ENCODE measurements around the gene DDIT4. TPM values are rescaled to one million over a fixed set of nuclear protein-coding genes. Genes with fewer than 3 reads are reported as not detected.

The DDIT4 gene
- total and polyA plus RNA-seq, 2 of the 4 experiments (the other 2 are of a cell fraction) = 59.6 to 108 TPM

- H3K4me3 ChIP-seq (ENCODE audit: insufficient read depth, low read depth, low read length) = no peak overlapping the region
- dilution Hi-C loops (cut with HindIII; ENCODE audit: low sequenced_read_pairs, unreplicated experiment) (no loop called here), in situ Hi-C loops (cut with MboI; ENCODE audit: low sequenced_read_pairs) (no loop called here), intact Hi-C loops (cut with micrococcal nuclease) (no loop called here)
- TF ChIP-seq RCOR1 (IDR thresholded peaks at IDR 0.05; ENCODE audit: insufficient replicate concordance, low read length) (no peak), CEBPB (IDR thresholded peaks at IDR 0.05; ENCODE audit: low read depth, low read length) (0 out of 2 replicates have a peak, but pooled peaks have one; percentile 6)
- H4K91ac ChIP-seq (ENCODE audit: insufficient read depth, low read depth, low read length) = no peak overlapping the region
- H3K56ac ChIP-seq (ENCODE audit: extremely low read depth, insufficient read depth, low read length) = no peak overlapping the region
- peak overlapping the region; percentile 8; the same call in 1 of the 2 replicates for H2BK20ac ChIP-seq (ENCODE audit: low read depth, low read length)
- H3K9me1 ChIP-seq (ENCODE audit: insufficient read depth, low read length) = peaks cover 3% of the 10 kb centered on the region; the same call in 1 of the 2 replicates
- H2BK120ac ChIP-seq (ENCODE audit: low read depth, low read length) = no peak overlapping the region; the same call in 1 of the 2 replicates
- peak overlapping the region; percentile 75 for H2AK9ac ChIP-seq (replicated peaks; ENCODE audit: low read depth, low read length, poor library complexity)
- no peak overlapping the region for H3K23ac ChIP-seq (ENCODE audit: low read depth, low read length)
- H2AFZ ChIP-seq (replicated peaks; ENCODE audit: low read length, poor library complexity) = no peak overlapping the region
- no peak overlapping the region for H3K14ac ChIP-seq (replicated peaks; ENCODE audit: low read depth, low read length)
- no peak overlapping the region for H2AK5ac ChIP-seq (ENCODE audit: low read depth, low read length)
- POLR2A ChIA-PET (ENCODE audit: unreplicated experiment) = interaction anchor here (0.6 to 1.3 kb wide), 2 partner anchors 19 to 86 kb away, joined by 3 to 4 read pairs; no protein-coding TSS in a partner anchor
- H3K27ac ChIP-seq (ENCODE audit: insufficient read depth, low read length) = no peak overlapping the region
- H4K5ac ChIP-seq (ENCODE audit: low read depth, low read length) = no peak overlapping the region
- CTCF ChIA-PET = interaction anchor here (1.0 to 1.1 kb wide), 2 partner anchors 49 to 59 kb away, joined by 3 read pairs; no protein-coding TSS in a partner anchor
- no peak overlapping the region; the same call in 1 of the 2 replicates for H3K4ac ChIP-seq (ENCODE audit: low read depth, low read length)
- no peak overlapping the region for H2BK5ac ChIP-seq (ENCODE audit: low read depth, low read length, poor library complexity, severe bottlenecking)
- no peak overlapping the region for H2BK15ac ChIP-seq (ENCODE audit: low read depth, low read length)
- ATAC-seq (ENCODE audit: low read depth) = no peak
- peaks cover 10 to 27% of the 10 kb centered on the region in 2 experiments; a peak in 3 of 4 replicates for H3K79me1 ChIP-seq (ENCODE audit: low read depth in 1 of 2, low read length in 2 of 2)
- DNase-seq = peak; percentile 8
- peaks cover 24% of the 10 kb centered on the region for H3K36me3 ChIP-seq (ENCODE audit: control insufficient read depth, insufficient read depth, low read length)
- no peaks in the 10 kb centered on the region for H3K9me3 ChIP-seq (ENCODE audit: control insufficient read depth, insufficient read depth, low read length)
- no peak overlapping the region for H3K9ac ChIP-seq (ENCODE audit: low read depth, low read length)
- no peak overlapping the region for H3K18ac ChIP-seq (ENCODE audit: low read depth, low read length)
- H3K4me1 ChIP-seq (ENCODE audit: control insufficient read depth, insufficient read depth, low read length) = peaks cover 5% of the 10 kb centered on the region; the same call in 1 of the 2 replicates
- no peaks in the 10 kb centered on the region for H3K27me3 ChIP-seq (ENCODE audit: control insufficient read depth, insufficient read depth, low read length)
- BruUV-seq (replicated peaks) = no TSS peak
- H3K4me2 ChIP-seq (ENCODE audit: low read depth, low read length) = no peak overlapping the region
- no peak overlapping the region for H4K8ac ChIP-seq (ENCODE audit: low read depth in 2 of 2, low read length in 2 of 2)
- peaks cover 38% of the 10 kb centered on the region for H4K20me1 ChIP-seq (ENCODE audit: insufficient read depth, low read length)
- 100% methylated on average over 3 of the region's 3 CpGs; no CpG with 5 or more reads in 1 of the 2 experiments for WGBS, 2 experiments (ENCODE audit: extremely low coverage in 2 of 2, insufficient read length in 1 of 2)
These were observed 4.4 kb downstream of the DDIT4 start for GRCh38 chr10:72277996-72278667.
